HG03342 (cell line): ENCODE data around the gene SNTB2.
"Not testable (repeated sequence)": the region's sequence is repeated elsewhere in the genome, so short reads cannot be mapped to it uniquely, and the experiment has no call there.

Experiments used
- ATAC-seq: cut with Tn5 transposase; IDR thresholded peaks from one replicate; pipeline ENCODE4 v1.9.1; 2021; ENCODE audit warnings: mild to moderate bottlenecking, moderate library complexity; ENCODE audit not compliant: unreplicated experiment

Gene SNTB2

DNA sequence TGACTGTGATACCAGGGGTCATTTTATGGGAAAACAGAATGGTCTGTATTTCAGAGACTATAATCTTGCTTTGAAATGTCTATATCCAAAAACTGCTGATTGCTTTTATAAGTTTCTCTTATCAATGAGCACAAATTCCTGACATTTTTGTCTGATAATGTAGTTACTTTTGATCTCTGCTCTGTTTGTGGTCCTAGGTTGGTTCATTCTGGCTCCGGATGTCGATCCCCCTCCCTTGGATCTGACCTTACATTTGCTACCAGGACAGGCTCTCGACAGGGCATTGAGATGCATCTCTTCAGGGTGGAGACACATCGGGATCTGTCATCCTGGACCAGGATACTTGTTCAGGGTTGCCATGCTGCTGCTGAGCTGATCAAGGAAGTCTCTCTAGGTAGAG, 96.9 kb downstream of the SNTB2 start:
- no peak for ATAC-seq

DNA sequence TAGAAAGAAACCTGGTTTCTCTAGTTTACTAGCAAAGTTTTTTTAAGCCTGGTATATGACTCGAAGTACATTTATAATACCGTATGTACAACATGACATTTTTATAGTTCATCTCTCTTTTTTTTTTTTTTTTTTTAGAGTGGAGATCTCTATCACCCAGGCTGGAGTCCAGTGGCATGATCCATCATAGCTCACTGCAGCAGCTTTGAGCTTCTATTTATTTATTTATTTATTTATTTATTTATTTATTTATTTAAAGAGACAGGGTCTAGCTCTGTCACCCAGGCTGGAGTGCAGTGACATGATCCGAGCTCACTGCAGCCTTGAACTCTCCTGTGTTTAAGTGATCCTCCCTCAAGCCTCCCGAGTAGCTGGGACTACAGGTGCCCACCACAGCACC, 98.3 kb downstream of the SNTB2 start:
- no peak for ATAC-seq

GRCh38 chr16:69286941-69287713, 100.2 kb downstream of the SNTB2 start:
- no peak for ATAC-seq

DNA sequence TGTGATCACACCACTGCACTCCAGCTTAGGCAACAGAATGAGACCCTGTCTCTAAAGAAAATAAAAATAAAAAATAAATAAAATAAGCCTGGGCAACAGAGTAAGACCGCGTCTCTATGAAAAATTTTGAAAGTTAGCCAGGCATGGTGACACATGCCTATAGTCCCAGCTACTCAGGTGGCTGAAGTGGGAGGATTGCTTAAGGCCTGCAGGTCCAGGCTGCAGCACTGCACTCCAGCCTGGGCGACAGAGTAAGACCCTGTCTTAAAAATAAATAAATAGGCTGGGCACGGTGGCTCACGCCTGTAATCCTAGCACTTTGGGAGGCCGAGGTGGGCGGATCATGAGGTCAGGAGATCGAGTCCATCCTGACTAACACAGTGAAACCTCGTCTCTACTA, 104.7 kb downstream of the SNTB2 start:
- not testable (repeated sequence) for ATAC-seq

DNA sequence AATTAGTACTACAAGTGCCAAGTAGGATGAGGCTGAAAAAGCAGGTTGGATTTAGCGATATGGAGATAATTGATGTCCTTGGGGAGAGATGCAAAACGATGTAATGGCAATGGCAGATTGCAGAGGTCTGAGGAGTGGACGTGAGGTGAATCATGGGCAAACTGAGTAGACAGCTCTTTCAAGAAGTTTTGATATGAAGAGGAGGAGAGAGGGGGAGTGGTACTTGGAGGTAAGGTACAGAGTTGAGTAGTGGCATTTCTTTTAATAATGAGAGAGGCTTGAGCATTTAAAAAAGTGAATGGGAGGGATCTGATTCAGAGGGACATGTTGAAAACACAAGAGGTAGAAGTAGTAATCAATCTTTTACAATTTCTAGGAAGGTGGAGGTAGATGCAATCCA, 106.4 kb downstream of the SNTB2 start:
- no peak for ATAC-seq

- no peak for ATAC-seq
Observed at GRCh38 chr16:69294051-69294450, 107.1 kb downstream of the SNTB2 start.

DNA sequence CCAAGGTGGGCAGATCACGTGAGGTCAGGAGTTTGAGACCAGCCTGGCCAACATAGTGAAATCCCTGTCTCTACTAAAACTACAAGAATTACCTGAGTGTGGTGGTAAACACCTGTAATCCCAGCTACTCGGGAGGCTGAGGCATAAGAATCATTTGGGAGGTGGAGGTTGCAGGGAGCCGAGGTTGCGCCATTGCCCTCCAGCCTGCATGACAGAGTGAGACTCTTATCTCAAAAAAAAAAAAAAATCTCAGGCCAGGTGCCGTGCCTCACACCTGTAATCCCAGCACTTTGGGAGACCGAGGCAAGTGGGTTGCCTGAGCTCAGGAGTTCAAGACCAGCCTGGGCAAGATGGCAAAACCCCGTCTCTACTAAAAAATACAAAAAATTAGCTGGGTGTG, 109.8 kb downstream of the SNTB2 start:
- not testable (repeated sequence) for ATAC-seq

DNA sequence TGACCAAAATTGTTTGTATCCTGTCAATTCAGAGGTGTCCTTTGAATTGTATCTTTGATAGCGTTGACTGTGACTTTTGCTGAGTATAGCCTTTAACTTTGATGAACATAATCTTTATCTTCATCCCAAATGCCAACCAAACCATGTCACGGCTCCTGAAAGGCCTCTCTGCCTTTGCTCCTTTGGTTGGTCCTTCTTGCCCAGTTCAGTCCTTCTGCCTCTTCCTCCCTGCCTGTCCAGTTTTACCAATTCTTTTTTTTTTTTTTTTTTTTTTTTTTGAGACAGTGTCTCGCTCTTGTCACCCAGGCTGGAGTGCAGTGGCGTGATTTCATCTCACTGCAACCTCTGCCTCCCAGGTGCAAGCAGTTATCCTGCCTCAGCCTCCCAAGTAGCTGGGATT, 111.3 kb downstream of the SNTB2 start:
- ATAC-seq = no peak

GRCh38 chr16:69301187-69301586, 114.2 kb downstream of the SNTB2 start:
- no peak for ATAC-seq

GRCh38 chr16:69301861-69302260, 114.9 kb downstream of the SNTB2 start:
- no peak for ATAC-seq

DNA sequence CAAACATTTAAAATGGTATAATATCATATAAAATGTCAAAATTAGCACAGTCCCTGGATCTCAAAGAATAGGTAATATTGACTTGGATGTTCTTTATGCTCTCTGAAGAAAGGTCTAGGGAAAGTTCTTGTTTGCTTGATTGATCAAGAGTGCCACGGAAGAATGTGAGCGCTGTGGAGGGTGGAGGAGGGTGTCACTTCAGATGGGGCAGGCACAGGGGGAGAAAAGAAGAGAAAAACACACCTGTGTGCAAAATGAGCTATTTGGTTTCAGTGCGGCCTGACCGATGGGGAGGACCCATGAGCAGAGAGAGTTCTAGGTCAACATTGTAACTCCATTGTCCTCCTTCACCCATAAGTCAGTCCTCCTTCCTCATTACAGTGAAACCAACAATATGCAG, 115.3 kb downstream of the SNTB2 start:
- no peak for ATAC-seq

GRCh38 chr16:69306031-69306430, 119.1 kb downstream of the SNTB2 start:
- no peak for ATAC-seq

DNA sequence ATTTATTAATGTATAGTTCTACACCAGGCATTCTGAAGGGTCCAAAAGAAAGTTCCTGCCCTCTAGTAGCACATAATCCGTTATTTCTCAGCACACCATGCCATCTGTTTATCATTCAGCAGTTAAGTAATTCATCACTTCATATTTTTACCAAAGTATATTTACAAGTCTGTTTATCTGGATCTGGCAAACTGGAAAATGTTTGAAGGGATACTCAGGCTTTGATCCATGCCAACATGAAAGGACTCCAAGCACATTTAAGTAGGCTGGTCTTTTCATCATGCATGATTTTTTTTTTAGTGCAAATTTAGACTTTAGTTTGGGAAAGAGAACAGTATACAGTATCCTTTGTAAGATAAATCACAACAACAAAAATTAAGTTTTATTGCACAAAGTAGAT, 120.1 kb downstream of the SNTB2 start:
- ATAC-seq = no peak

DNA sequence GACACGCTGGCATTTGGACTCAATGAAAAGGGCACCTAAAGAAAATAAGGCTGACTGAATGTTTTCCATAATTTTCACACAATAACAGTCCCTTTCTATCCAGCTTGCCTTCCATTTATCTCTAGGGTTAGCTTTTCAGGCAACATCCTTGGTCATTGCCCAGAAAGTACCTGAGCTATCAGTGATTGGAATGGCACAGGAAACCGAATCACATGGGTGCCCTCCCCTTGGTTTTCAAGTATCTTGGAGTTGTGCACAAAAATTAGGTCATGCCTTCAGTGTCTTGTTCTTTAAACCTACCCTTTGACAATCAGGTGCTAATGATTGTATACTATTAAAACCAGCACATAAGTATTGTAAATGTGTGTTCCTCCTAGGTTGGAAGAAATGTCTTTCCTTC, 120.9 kb downstream of the SNTB2 start:
- ATAC-seq = no peak

- no peak for ATAC-seq
Observed at GRCh38 chr16:69309316-69309715, 122.4 kb downstream of the SNTB2 start.

DNA sequence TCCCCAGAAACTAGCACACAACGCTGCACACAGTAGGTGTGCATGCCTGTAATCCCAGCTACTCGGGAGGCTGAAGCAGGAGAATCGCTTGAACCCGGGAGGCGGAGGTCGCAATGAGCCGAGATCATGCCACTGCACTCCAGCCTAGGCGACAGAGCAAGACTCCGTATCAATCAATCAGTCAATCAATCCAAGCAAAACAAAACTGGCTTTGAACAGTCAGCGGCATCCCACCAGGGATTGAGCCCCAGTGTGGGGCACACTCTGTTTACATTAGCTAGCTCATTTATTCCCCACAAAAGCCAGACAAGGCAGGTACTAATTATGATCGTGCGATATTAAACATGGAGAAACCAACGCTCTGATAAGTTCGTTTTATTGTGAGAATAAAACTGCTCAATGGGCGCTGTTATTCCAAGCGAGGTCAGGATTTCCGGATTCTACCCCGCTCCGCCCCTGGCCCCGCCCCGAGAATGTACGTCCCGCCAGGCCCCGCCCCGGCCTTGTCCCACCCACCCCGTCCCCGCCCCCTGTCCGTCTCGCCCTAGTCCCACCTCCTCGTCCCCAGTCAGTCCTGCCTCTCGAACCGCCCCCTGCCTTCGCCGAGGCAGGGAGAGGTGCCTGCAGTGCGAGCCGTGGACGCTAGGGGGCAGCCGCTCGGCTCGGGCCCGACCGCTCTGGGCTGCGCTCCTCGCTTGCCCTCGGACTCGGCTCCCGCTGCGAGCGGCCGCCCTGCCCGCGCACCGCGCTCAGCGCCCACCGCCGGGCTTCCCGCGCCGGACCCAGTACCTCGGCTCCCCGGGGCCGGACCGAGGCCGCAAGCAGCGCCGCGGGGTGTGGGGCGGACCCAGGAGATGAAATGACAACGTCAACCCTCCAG, 123.9 kb downstream of the SNTB2 start, which contains the start of gene VPS4A:
Gene VPS4A, plus strand, starts transcription at position 698 of the 880 bp plus-strand sequence. Its CDS starts 162 bp downstream, at position 860.
- ATAC-seq = peak; percentile 90

GRCh38 chr16:69311533-69312387, 124.8 kb downstream of the SNTB2 start:
- peak; percentile 45 for ATAC-seq

GRCh38 chr16:69313469-69313868, 126.5 kb downstream of the SNTB2 start:
- ATAC-seq = no peak

- no peak for ATAC-seq
Observed at GRCh38 chr16:69314534-69314933, 127.6 kb downstream of the SNTB2 start.

GRCh38 chr16:69315486-69316311, 128.7 kb downstream of the SNTB2 start:
- no peak for ATAC-seq
